B cell (primary cell): Measurements from ENCODE around the gene PPP3R1.
A peak's percentile ranks its signal among the peaks of the same experiment; 100 is the strongest.

ENCODE experiments used
- CTCF ChIP-seq: fragments of 200-600 bp; IDR thresholded peaks from one replicate; pipeline ENCODE4 v1.8.0; 2022; ENCODE audit warnings: antibody characterized with exemption, mild to moderate bottlenecking
- EZH2 ChIP-seq: IDR thresholded peaks from 2 replicates; pipeline ENCODE4 v1.6.1; 2012; ENCODE audit warnings: borderline replicate concordance, low read depth, mild to moderate bottlenecking, moderate library complexity, low read length; ENCODE audit not compliant: insufficient read depth, poor library complexity, severe bottlenecking

GRCh38 chr2:68251187-68251854 is 1.0 kb downstream of the PPP3R1 start:
- TF ChIP-seq CTCF (peak; percentile 77), EZH2 (no peak)
